ENCODE results near the gene P2RX5.
"Not testable (repeated sequence)": the region's sequence is repeated elsewhere in the genome, so short reads cannot be mapped to it uniquely, and the experiment has no call there.

P2RX5 gene

GRCh38 chr17:3712811-3713463 is 17.0 kb upstream of the P2RX5 start:
- DNase-seq: no peak

GRCh38 chr17:3710951-3711383 is 15.0 kb upstream of the P2RX5 start:
- DNase-seq: peak; percentile 44

GRCh38 chr17:3708366-3708765 is 12.4 kb upstream of the P2RX5 start:
- DNase-seq: no peak

- not testable (repeated sequence) for DNase-seq
These were observed 9.7 kb upstream of the P2RX5 start for GRCh38 chr17:3705718-3705984.

GRCh38 chr17:3704931-3705717 is 9.2 kb upstream of the P2RX5 start:
- DNase-seq: no peak

- DNase-seq: not testable (repeated sequence)
These were observed 6.1 kb upstream of the P2RX5 start for GRCh38 chr17:3702041-3702539.

- DNase-seq: no peak
These were observed 4.0 kb upstream of the P2RX5 start for GRCh38 chr17:3699951-3700350.

GRCh38 chr17:3698139-3698538 is 2.2 kb upstream of the P2RX5 start:
- no peak for DNase-seq

GRCh38 chr17:3697103-3697476 is 1.1 kb upstream of the P2RX5 start:
- no peak for DNase-seq

GRCh38 chr17:3695129-3695722 is 729 bp downstream of the P2RX5 start:
- no peak for DNase-seq

- no peak for DNase-seq
These were observed 2.1 kb downstream of the P2RX5 start for GRCh38 chr17:3693829-3694231.

GRCh38 chr17:3693141-3693540 is 2.8 kb downstream of the P2RX5 start:
- DNase-seq: no peak

- no peak for DNase-seq
These were observed 3.6 kb downstream of the P2RX5 start for GRCh38 chr17:3692346-3692745.

GRCh38 chr17:3691617-3692067 is 4.3 kb downstream of the P2RX5 start:
- DNase-seq: no peak

GRCh38 chr17:3690094-3690715 is 5.8 kb downstream of the P2RX5 start:
- no peak for DNase-seq

GRCh38 chr17:3689262-3690093 is 6.5 kb downstream of the P2RX5 start:
- no peak for DNase-seq

- DNase-seq: no peak
These were observed 7.1 kb downstream of the P2RX5 start for GRCh38 chr17:3688852-3689261.

GRCh38 chr17:3688027-3688553 is 7.9 kb downstream of the P2RX5 start:
- no peak for DNase-seq

- DNase-seq: no peak
These were observed 10.8 kb downstream of the P2RX5 start for GRCh38 chr17:3685174-3685573.

- peak; percentile 25 for DNase-seq
These were observed 12.9 kb downstream of the P2RX5 start for GRCh38 chr17:3683054-3683511.

GRCh38 chr17:3682033-3682432 is 13.9 kb downstream of the P2RX5 start:
- DNase-seq: no peak

GRCh38 chr17:3681565-3681964 is 14.4 kb downstream of the P2RX5 start:
- DNase-seq: no peak
